22Rv1 (cell line): ENCODE results near the gene GDPD3.

Experiments
- ZFX ChIP-seq: fragments of 450-650 bp; IDR thresholded peaks from 2 replicates; pipeline ENCODE4 v1.6.1; 2017; ENCODE audit warnings: antibody characterized with exemption, borderline replicate concordance
- TF ChIP-seq, protein P1 (sequence below): fragments of 450-650 bp; IDR thresholded peaks from 2 replicates; pipeline ENCODE4 v1.5.1; 2017; ENCODE audit warnings: mild to moderate bottlenecking

DNA sequence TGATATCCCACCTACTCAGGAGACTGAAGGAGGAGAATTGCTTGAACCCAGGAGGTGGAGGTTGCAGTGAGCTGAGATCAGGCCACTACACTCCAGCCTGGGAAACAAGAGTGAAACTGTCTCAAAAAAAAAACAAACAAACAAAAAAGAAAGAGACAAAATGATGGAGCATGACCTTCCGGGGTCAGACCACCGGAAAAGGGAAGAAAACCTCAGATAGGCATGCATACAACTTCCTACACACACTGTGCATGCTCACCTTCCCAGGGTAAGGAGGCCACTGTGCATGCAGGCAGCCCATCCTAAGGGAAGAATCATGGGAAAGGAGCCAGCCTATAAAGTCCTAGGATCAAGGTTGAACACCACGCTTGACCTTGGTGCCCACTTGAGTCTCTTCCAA is 19.3 kb upstream of the GDPD3 start:
- no peak for TF ChIP-seq ZFX
- TF ChIP-seq, protein P1, sequence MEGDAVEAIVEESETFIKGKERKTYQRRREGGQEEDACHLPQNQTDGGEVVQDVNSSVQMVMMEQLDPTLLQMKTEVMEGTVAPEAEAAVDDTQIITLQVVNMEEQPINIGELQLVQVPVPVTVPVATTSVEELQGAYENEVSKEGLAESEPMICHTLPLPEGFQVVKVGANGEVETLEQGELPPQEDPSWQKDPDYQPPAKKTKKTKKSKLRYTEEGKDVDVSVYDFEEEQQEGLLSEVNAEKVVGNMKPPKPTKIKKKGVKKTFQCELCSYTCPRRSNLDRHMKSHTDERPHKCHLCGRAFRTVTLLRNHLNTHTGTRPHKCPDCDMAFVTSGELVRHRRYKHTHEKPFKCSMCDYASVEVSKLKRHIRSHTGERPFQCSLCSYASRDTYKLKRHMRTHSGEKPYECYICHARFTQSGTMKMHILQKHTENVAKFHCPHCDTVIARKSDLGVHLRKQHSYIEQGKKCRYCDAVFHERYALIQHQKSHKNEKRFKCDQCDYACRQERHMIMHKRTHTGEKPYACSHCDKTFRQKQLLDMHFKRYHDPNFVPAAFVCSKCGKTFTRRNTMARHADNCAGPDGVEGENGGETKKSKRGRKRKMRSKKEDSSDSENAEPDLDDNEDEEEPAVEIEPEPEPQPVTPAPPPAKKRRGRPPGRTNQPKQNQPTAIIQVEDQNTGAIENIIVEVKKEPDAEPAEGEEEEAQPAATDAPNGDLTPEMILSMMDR, result no peak
